GM12878 (cell line): Measurements from ENCODE around the gene PLEKHA6. TPM values are rescaled to one million over a fixed set of nuclear protein-coding genes. Genes with fewer than 3 reads are reported as not detected.

Experiments
- ATAC-seq: fragments of 200-7000 bp; cut with Tn5 transposase; 3 replicates; pipeline ENCODE4 v1.9.1; 2020; ENCODE audit warnings: mild to moderate bottlenecking, moderate library complexity
- BruUV-seq: library from RNA; stranded (reverse); fragments of 400-500 nt; replicated peaks from 2 replicates; lab custom pipeline; 2021; lab: Mats Ljungman, UMichigan
- CTCF ChIA-PET: fragments of 300-600 bp; sonication (Branson Sonifier 250); formaldehyde crosslinking; extraction: SDS; loops from one replicate; lab custom pipeline; 2021; ENCODE audit warnings: inconsistent platforms; lab: Yijun Ruan, JAX
- POLR2A ChIA-PET: fragments of 350-600 bp; formaldehyde crosslinking; extraction: SDS; loops from one replicate; lab custom pipeline; 2021; ENCODE audit warnings: inconsistent platforms; lab: Charles Lee
- RAD21 ChIA-PET: fragments of 300-600 bp; sonication (Branson Sonifier 250); formaldehyde crosslinking; loops from one replicate; lab custom pipeline; 2023; ENCODE audit warnings: antibody characterized with exemption; ENCODE audit not compliant: unreplicated experiment; lab: Charles Lee
- SMC1A ChIA-PET: fragments of 300-600 bp; sonication (Branson Sonifier 250); formaldehyde crosslinking; loops from one replicate; lab custom pipeline; 2023; ENCODE audit not compliant: unreplicated experiment, uncharacterized antibody; lab: Charles Lee
- DNase-seq: peaks from one replicate; pipeline ENCODE4 v3.0.0-alpha.2; 2011; ENCODE audit warnings: low read depth, low spot score
- FAIRE-seq: peaks from 3 replicates; lab custom pipeline; 2011; peaks lifted over from hg19 to GRCh38; lab: Jason Lieb, UNC
- H2AFZ ChIP-seq: 2 replicates; pipeline ENCODE4 v1.6.0; 2011; ENCODE audit warnings: low read depth, low read length, control low read depth; ENCODE audit not compliant: control insufficient read depth
- H3K27ac ChIP-seq: 2 replicates; pipeline ENCODE4 v1.5.1; 2011; ENCODE audit warnings: control low read depth; ENCODE audit not compliant: control insufficient read depth, insufficient read depth
- H3K27me3 ChIP-seq, 2 experiments: replicated peaks in 1 of 2; 2 replicates each; pipeline versions ENCODE4 v1.6.0 to v1.6.1; 2011; ENCODE audit warnings: low read length in 1 of 2; ENCODE audit not compliant: control insufficient read depth in 2 of 2, insufficient read depth in 2 of 2
- H3K36me3 ChIP-seq, 2 experiments: 2 replicates each; pipeline ENCODE4 v1.5.1; 2011; ENCODE audit warnings: low read length in 1 of 2; ENCODE audit not compliant: control insufficient read depth in 2 of 2, insufficient read depth in 2 of 2
- H3K4me1 ChIP-seq: 2 replicates; pipeline ENCODE4 v1.6.1; 2011; ENCODE audit warnings: mild to moderate bottlenecking, low read length, moderate library complexity, mixed read lengths; ENCODE audit not compliant: control insufficient read depth, insufficient read depth
- H3K4me2 ChIP-seq: 2 replicates; pipeline ENCODE4 v1.6.0; 2011; ENCODE audit warnings: control low read depth; ENCODE audit not compliant: control insufficient read depth, insufficient read depth
- H3K4me3 ChIP-seq: fragments of 200-600 bp; sonication (generic); 2 replicates; pipeline ENCODE4 v1.5.1; 2016
- H3K79me2 ChIP-seq: 2 replicates; pipeline ENCODE4 v1.6.0; 2011; ENCODE audit warnings: low read length; ENCODE audit not compliant: control insufficient read depth, insufficient read depth
- H3K9ac ChIP-seq: 2 replicates; pipeline ENCODE4 v1.8.0; 2011; ENCODE audit warnings: low read length, control low read depth, mixed read lengths; ENCODE audit not compliant: control insufficient read depth, insufficient read depth
- H3K9me3 ChIP-seq: replicated peaks from 3 replicates; pipeline ENCODE4 v1.5.1; 2011; ENCODE audit warnings: mild to moderate bottlenecking, low read length; ENCODE audit not compliant: control insufficient read depth, insufficient read depth
- H4K20me1 ChIP-seq: 2 replicates; pipeline ENCODE4 v1.6.0; 2011; ENCODE audit not compliant: control insufficient read depth, insufficient read depth
- MEF2A ChIP-seq: IDR thresholded peaks from 2 replicates; pipeline ENCODE4 v1.6.1; 2011; ENCODE audit warnings: low read depth, mild to moderate bottlenecking, low read length, moderate library complexity; ENCODE audit not compliant: insufficient read depth
- NR2F1 ChIP-seq: fragments of 450-650 bp; conservative IDR thresholded peaks from 2 replicates; pipeline ENCODE4 v1.6.1; 2017; ENCODE audit warnings: mild to moderate bottlenecking
- PAX8 ChIP-seq: fragments of 450-650 bp; IDR thresholded peaks from 2 replicates; pipeline ENCODE4 v1.6.1; 2017; ENCODE audit warnings: mild to moderate bottlenecking, moderate library complexity
- WGBS: methylation state at CpG from one replicate; pipeline ENCODE4 v1.1.6; 2016; ENCODE audit warnings: low lambda C conversion rate; ENCODE audit not compliant: insufficient replicate concordance, insufficient coverage; ENCODE audit errors: missing lambda C conversion rate; 5-methylcytosine and 5-hydroxymethylcytosine counted together
- in situ Hi-C: fragments of 300-500 bp; cut with MboI; formaldehyde crosslinking; loops from 9 replicates; pipeline ENCODE4 v1.14.3; 2018; ENCODE audit warnings: mixed read lengths
- intact Hi-C: fragments of 100-400 bp; cut with micrococcal nuclease; formaldehyde crosslinking; loops from one replicate; pipeline ENCODE4 v1.14.2; 2022; ENCODE audit not compliant: unreplicated experiment
- polyA plus RNA-seq, 11 experiments: library from polyadenylated mRNA; depleted of rRNA in 4 of 11; unstranded in 6 of 11; stranded (reverse) in 5 of 11; fragments of >200 nt; fragmentation: Nextera tagmentation in 4 of 11; fragmentation: Illumina TruSeq in 1 of 11; extraction: Ambion mirVana in 4 of 11; extraction: Trizol in 1 of 11; gene quantifications; 1 replicate in 1 of 11; 2 replicates in 10 of 11; pipeline versions ENCODE4 v1.2.1 to v1.2.3, GENCODE V29; 2011 to 2016; ENCODE audit warnings: inconsistent platforms in 2 of 11, missing spikeins in 2 of 11, low read depth in 1 of 11
- total RNA-seq, 4 experiments: library from RNA; depleted of rRNA in 3 of 4; stranded (reverse); fragments of >200 nt in 3 of 4; fragmentation: Illumina TruSeq in 1 of 4; extraction: Trizol in 1 of 4; gene quantifications; 2 replicates each; pipeline versions ENCODE4 v1.2.1 to v1.2.3, GENCODE V29; 2013 to 2021
- TF ChIP-seq, protein P1 (sequence below): IDR thresholded peaks from 2 replicates; pipeline ENCODE4 v1.6.1; 2012; ENCODE audit warnings: low read length, inconsistent platforms

The PLEKHA6 gene
- total and polyA plus RNA-seq, 10 of the 15 experiments (the other 5 are each of a cell fraction or from before 2014, with no cell fraction given) = 0.04 to 0.81 (median 0.19) TPM; not detected in 4

DNA sequence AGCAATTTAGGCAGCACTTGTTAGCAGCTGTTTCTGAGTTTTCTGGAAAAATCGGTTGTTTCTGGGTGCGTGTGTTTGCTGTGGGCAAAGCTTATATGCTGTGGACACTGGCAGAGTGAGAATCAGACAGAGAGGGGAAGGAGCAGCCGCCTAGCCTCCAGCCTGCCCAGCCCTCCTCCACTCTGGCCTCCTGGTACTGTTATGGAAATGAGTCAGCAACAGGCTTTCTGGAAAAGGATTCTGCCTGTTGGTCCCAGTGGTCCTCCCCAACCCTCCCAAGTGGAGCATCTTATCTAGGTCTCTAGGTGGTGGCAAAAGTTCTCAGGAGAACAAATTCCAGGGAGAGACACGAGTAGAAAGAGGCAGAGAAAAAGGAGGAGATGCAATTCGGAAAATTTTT is 103.8 kb downstream of the PLEKHA6 start (continued):
- TF ChIP-seq, protein P1, sequence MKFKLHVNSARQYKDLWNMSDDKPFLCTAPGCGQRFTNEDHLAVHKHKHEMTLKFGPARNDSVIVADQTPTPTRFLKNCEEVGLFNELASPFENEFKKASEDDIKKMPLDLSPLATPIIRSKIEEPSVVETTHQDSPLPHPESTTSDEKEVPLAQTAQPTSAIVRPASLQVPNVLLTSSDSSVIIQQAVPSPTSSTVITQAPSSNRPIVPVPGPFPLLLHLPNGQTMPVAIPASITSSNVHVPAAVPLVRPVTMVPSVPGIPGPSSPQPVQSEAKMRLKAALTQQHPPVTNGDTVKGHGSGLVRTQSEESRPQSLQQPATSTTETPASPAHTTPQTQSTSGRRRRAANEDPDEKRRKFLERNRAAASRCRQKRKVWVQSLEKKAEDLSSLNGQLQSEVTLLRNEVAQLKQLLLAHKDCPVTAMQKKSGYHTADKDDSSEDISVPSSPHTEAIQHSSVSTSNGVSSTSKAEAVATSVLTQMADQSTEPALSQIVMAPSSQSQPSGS = no peak

DNA sequence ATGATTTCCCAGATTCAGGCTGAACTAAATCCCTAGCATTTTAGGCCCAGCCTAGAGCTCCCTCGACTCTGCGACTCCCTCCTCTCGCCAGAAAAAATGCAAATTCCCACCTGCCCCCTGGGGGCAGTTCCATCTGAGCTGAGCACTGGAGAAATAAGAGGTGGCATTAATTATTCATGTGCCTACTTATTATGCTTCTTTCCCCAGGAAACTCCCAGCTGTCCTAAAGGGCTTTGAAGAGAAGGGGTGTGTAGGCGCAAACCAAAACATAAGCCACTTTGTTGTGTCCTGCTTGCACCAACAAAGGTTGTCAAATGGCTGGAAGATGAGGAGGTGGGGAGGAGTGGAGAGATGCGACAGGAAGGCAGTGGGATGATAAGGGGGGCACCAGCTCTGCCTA is 104.5 kb downstream of the PLEKHA6 start:
- ChIA-PET SMC1A (interaction anchor here (0.9 to 1.8 kb wide), 3 partner anchors 9 to 143 kb away, joined by 3 to 10 read pairs (median 5); no protein-coding TSS in a partner anchor), CTCF (interaction anchor here (1.0 to 7.5 kb wide), 5 partner anchors 10 to 143 kb away, joined by 3 to 153 read pairs (median 4); partner anchors contain the start of gene PLEKHA6), RAD21 (interaction anchor here (1.0 kb wide), 1 partner anchor 15 kb away, joined by 3 read pairs; no protein-coding TSS in a partner anchor), POLR2A (no interaction called here)
- Histone ChIP-seq H3K9me3 (no peaks in the 10 kb centered on the region), H3K9ac (no peak overlapping the region), H2AFZ (no peak overlapping the region), H4K20me1 (no peaks in the 10 kb centered on the region; the same call in 1 of the 2 replicates), H3K4me2 (no peak overlapping the region), H3K79me2 (no peaks in the 10 kb centered on the region), H3K27me3 (peaks cover 2 to 11% of the 10 kb centered on the region in 2 experiments), H3K36me3 (no peaks in the 10 kb centered on the region), H3K27ac (no peak overlapping the region), H3K4me1 (no peaks in the 10 kb centered on the region), H3K4me3 (no peak overlapping the region)
- no peak for ATAC-seq
- TF ChIP-seq PAX8 (no peak), MEF2A (no peak), NR2F1 (no peak)
- intact Hi-C loops = no loop called here
- 0% methylated on average over 5 of the region's 5 CpGs for WGBS
- FAIRE-seq = no peak
- BruUV-seq = no TSS peak
- no peak for DNase-seq
- in situ Hi-C loops = no loop called here
